AG09309 (cell line): ENCODE data around the gene PIN4.
A peak's percentile ranks its signal among the peaks of the same experiment; 100 is the strongest.

Experiments
- DNase-seq: peaks from one replicate; pipeline ENCODE4 v3.0.0-alpha.2; 2010; ENCODE audit warnings: low read depth
- H3K4me3 ChIP-seq: 2 replicates; pipeline ENCODE4 v1.5.1; 2011; ENCODE audit warnings: mild to moderate bottlenecking, low read depth, low read length, moderate library complexity; ENCODE audit not compliant: control insufficient read depth
- TF ChIP-seq, protein P1 (sequence below): IDR thresholded peaks from 2 replicates; pipeline ENCODE4 v1.5.1; 2011; ENCODE audit warnings: mild to moderate bottlenecking, low read depth, low read length, inconsistent platforms; ENCODE audit not compliant: insufficient read depth, control insufficient read depth; ENCODE audit errors: missing control alignments

PIN4 gene

GRCh38 chrX:72243472-72243871 is 61.9 kb downstream of the PIN4 start:
- TF ChIP-seq, protein P1, sequence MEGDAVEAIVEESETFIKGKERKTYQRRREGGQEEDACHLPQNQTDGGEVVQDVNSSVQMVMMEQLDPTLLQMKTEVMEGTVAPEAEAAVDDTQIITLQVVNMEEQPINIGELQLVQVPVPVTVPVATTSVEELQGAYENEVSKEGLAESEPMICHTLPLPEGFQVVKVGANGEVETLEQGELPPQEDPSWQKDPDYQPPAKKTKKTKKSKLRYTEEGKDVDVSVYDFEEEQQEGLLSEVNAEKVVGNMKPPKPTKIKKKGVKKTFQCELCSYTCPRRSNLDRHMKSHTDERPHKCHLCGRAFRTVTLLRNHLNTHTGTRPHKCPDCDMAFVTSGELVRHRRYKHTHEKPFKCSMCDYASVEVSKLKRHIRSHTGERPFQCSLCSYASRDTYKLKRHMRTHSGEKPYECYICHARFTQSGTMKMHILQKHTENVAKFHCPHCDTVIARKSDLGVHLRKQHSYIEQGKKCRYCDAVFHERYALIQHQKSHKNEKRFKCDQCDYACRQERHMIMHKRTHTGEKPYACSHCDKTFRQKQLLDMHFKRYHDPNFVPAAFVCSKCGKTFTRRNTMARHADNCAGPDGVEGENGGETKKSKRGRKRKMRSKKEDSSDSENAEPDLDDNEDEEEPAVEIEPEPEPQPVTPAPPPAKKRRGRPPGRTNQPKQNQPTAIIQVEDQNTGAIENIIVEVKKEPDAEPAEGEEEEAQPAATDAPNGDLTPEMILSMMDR = no peak
- H3K4me3 ChIP-seq = no peak overlapping the region
- DNase-seq = no peak

- TF ChIP-seq, protein P1 = peak; percentile 90
- no peak overlapping the region for H3K4me3 ChIP-seq
- no peak for DNase-seq
Measured at GRCh38 chrX:72245461-72246089, 64.0 kb downstream of the PIN4 start.

DNA sequence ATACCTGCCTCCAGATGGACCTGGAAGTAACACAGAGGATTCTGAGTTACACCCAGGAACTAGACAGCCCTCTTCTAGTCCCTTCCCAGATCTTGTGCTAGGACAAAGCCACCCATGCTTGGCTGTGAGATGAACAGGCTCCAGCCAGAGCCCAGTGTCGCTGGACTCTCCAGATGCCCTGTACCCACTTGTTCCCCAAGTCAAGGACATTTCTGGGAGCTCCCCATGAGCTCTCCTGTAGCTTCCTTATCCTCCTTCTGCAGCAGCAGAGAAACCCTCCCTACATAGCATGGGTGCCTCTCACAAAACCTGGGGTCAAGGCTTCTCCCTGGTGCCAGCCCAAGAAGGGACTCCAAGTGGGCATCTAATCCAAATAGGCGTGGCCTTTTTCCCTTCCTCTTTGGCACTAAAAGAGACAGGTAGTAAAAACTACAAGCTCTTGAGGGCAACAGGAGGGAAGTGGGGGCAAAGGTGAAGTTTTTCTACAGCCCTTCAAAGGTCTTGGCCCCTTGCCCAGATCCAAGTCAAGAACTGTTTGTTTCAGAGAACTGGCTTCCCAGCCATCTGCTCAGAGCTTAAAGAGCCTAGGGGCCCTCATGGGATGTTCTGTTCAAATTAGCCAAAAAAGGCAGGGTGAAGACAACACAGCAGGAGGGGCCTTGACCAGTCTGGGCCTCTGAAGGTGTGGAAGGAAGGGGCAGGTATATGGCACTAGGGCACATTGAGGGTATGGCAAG is 65.8 kb downstream of the PIN4 start:
- TF ChIP-seq, protein P1 = no peak
- DNase-seq = no peak
- no peak overlapping the region for H3K4me3 ChIP-seq
